GM12878 (cell line): ENCODE data around the gene C7orf33. TPM values are rescaled to one million over a fixed set of nuclear protein-coding genes. Genes with fewer than 3 reads are reported as not detected.

Experiments used
- ATAC-seq: fragments of 200-7000 bp; cut with Tn5 transposase; 3 replicates; pipeline ENCODE4 v1.9.1; 2020; ENCODE audit warnings: mild to moderate bottlenecking, moderate library complexity
- BruUV-seq: library from RNA; stranded (reverse); fragments of 400-500 nt; replicated peaks from 2 replicates; lab custom pipeline; 2021; lab: Mats Ljungman, UMichigan
- CTCF ChIA-PET: fragments of 300-600 bp; sonication (Branson Sonifier 250); formaldehyde crosslinking; extraction: SDS; loops from one replicate; lab custom pipeline; 2021; ENCODE audit warnings: inconsistent platforms; lab: Yijun Ruan, JAX
- POLR2A ChIA-PET: fragments of 350-600 bp; formaldehyde crosslinking; extraction: SDS; loops from one replicate; lab custom pipeline; 2021; ENCODE audit warnings: inconsistent platforms; lab: Charles Lee
- RAD21 ChIA-PET: fragments of 300-600 bp; sonication (Branson Sonifier 250); formaldehyde crosslinking; loops from one replicate; lab custom pipeline; 2023; ENCODE audit warnings: antibody characterized with exemption; ENCODE audit not compliant: unreplicated experiment; lab: Charles Lee
- SMC1A ChIA-PET: fragments of 300-600 bp; sonication (Branson Sonifier 250); formaldehyde crosslinking; loops from one replicate; lab custom pipeline; 2023; ENCODE audit not compliant: unreplicated experiment, uncharacterized antibody; lab: Charles Lee
- DNase-seq: peaks from one replicate; pipeline ENCODE4 v3.0.0-alpha.2; 2011; ENCODE audit warnings: low read depth, low spot score
- FAIRE-seq: peaks from 3 replicates; lab custom pipeline; 2011; peaks lifted over from hg19 to GRCh38; lab: Jason Lieb, UNC
- H2AFZ ChIP-seq: 2 replicates; pipeline ENCODE4 v1.6.0; 2011; ENCODE audit warnings: low read depth, low read length, control low read depth; ENCODE audit not compliant: control insufficient read depth
- H3K27ac ChIP-seq: 2 replicates; pipeline ENCODE4 v1.5.1; 2011; ENCODE audit warnings: control low read depth; ENCODE audit not compliant: control insufficient read depth, insufficient read depth
- H3K27me3 ChIP-seq, 2 experiments: replicated peaks in 1 of 2; 2 replicates each; pipeline versions ENCODE4 v1.6.0 to v1.6.1; 2011; ENCODE audit warnings: low read length in 1 of 2; ENCODE audit not compliant: control insufficient read depth in 2 of 2, insufficient read depth in 2 of 2
- H3K36me3 ChIP-seq, 2 experiments: 2 replicates each; pipeline ENCODE4 v1.5.1; 2011; ENCODE audit warnings: low read length in 1 of 2; ENCODE audit not compliant: control insufficient read depth in 2 of 2, insufficient read depth in 2 of 2
- H3K4me1 ChIP-seq: 2 replicates; pipeline ENCODE4 v1.6.1; 2011; ENCODE audit warnings: mild to moderate bottlenecking, low read length, moderate library complexity, mixed read lengths; ENCODE audit not compliant: control insufficient read depth, insufficient read depth
- H3K4me2 ChIP-seq: 2 replicates; pipeline ENCODE4 v1.6.0; 2011; ENCODE audit warnings: control low read depth; ENCODE audit not compliant: control insufficient read depth, insufficient read depth
- H3K4me3 ChIP-seq: fragments of 200-600 bp; sonication (generic); 2 replicates; pipeline ENCODE4 v1.5.1; 2016
- H3K79me2 ChIP-seq: 2 replicates; pipeline ENCODE4 v1.6.0; 2011; ENCODE audit warnings: low read length; ENCODE audit not compliant: control insufficient read depth, insufficient read depth
- H3K9ac ChIP-seq: 2 replicates; pipeline ENCODE4 v1.8.0; 2011; ENCODE audit warnings: low read length, control low read depth, mixed read lengths; ENCODE audit not compliant: control insufficient read depth, insufficient read depth
- H3K9me3 ChIP-seq: replicated peaks from 3 replicates; pipeline ENCODE4 v1.5.1; 2011; ENCODE audit warnings: mild to moderate bottlenecking, low read length; ENCODE audit not compliant: control insufficient read depth, insufficient read depth
- H4K20me1 ChIP-seq: 2 replicates; pipeline ENCODE4 v1.6.0; 2011; ENCODE audit not compliant: control insufficient read depth, insufficient read depth
- EED ChIP-seq: sonication (generic); IDR thresholded peaks from 2 replicates; pipeline ENCODE4 v1.6.1; 2016; ENCODE audit warnings: antibody characterized with exemption, low read depth
- IKZF2 ChIP-seq, 2 experiments: fragments of 450-650 bp; IDR thresholded peaks; 2 replicates each; pipeline ENCODE4 v1.6.1; 2017; ENCODE audit warnings: mild to moderate bottlenecking in 2 of 2, moderate library complexity in 2 of 2
- JUNB ChIP-seq: IDR thresholded peaks from 2 replicates; pipeline ENCODE4 v1.6.1; 2016; ENCODE audit warnings: antibody characterized with exemption, mild to moderate bottlenecking
- MTA2 ChIP-seq: fragments of 450-650 bp; IDR thresholded peaks from 2 replicates; pipeline ENCODE4 v1.6.1; 2016; ENCODE audit warnings: low read depth, mild to moderate bottlenecking, moderate library complexity
- SMC3 ChIP-seq: IDR thresholded peaks from 2 replicates; pipeline ENCODE4 v1.6.1; 2011; ENCODE audit warnings: low read length, improper control_type of control experiment, borderline replicate concordance
- SUPT20H ChIP-seq: IDR thresholded peaks from 2 replicates; pipeline ENCODE4 v1.6.1; 2011; ENCODE audit warnings: low read depth, mild to moderate bottlenecking, low read length, moderate library complexity, borderline replicate concordance; ENCODE audit not compliant: control insufficient read depth
- WRNIP1 ChIP-seq: IDR thresholded peaks from 2 replicates; pipeline ENCODE4 v1.6.1; 2011; ENCODE audit warnings: low read depth, low read length, improper control_type of control experiment, borderline replicate concordance
- ZNF24 ChIP-seq: fragments of 450-650 bp; IDR thresholded peaks from 2 replicates; pipeline ENCODE4 v1.6.1; 2017; ENCODE audit warnings: antibody characterized with exemption, mild to moderate bottlenecking
- WGBS: methylation state at CpG from one replicate; pipeline ENCODE4 v1.1.6; 2016; ENCODE audit warnings: low lambda C conversion rate; ENCODE audit not compliant: insufficient replicate concordance, insufficient coverage; ENCODE audit errors: missing lambda C conversion rate; 5-methylcytosine and 5-hydroxymethylcytosine counted together
- in situ Hi-C: fragments of 300-500 bp; cut with MboI; formaldehyde crosslinking; loops from 9 replicates; pipeline ENCODE4 v1.14.3; 2018; ENCODE audit warnings: mixed read lengths
- intact Hi-C: fragments of 100-400 bp; cut with micrococcal nuclease; formaldehyde crosslinking; loops from one replicate; pipeline ENCODE4 v1.14.2; 2022; ENCODE audit not compliant: unreplicated experiment
- polyA plus RNA-seq, 11 experiments: library from polyadenylated mRNA; depleted of rRNA in 4 of 11; unstranded in 6 of 11; stranded (reverse) in 5 of 11; fragments of >200 nt; fragmentation: Nextera tagmentation in 4 of 11; fragmentation: Illumina TruSeq in 1 of 11; extraction: Ambion mirVana in 4 of 11; extraction: Trizol in 1 of 11; gene quantifications; 1 replicate in 1 of 11; 2 replicates in 10 of 11; pipeline versions ENCODE4 v1.2.1 to v1.2.3, GENCODE V29; 2011 to 2016; ENCODE audit warnings: inconsistent platforms in 2 of 11, missing spikeins in 2 of 11, low read depth in 1 of 11
- total RNA-seq, 4 experiments: library from RNA; depleted of rRNA in 3 of 4; stranded (reverse); fragments of >200 nt in 3 of 4; fragmentation: Illumina TruSeq in 1 of 4; extraction: Trizol in 1 of 4; gene quantifications; 2 replicates each; pipeline versions ENCODE4 v1.2.1 to v1.2.3, GENCODE V29; 2013 to 2021
- TF ChIP-seq, protein P1 (sequence below): fragments of 150-350 bp; IDR thresholded peaks from 2 replicates; pipeline ENCODE4 v1.6.1; 2016; ENCODE audit warnings: low read depth, low read length
- TF ChIP-seq, protein P2 (sequence below), 3 experiments: IDR thresholded peaks in 2 of 3; conservative IDR thresholded peaks in 1 of 3; 2 replicates each; pipeline ENCODE4 v1.5.1; 2011; ENCODE audit warnings: low read depth in 3 of 3, low read length in 3 of 3, mild to moderate bottlenecking in 3 of 3, control low read depth in 2 of 3, moderate library complexity in 2 of 3, inconsistent platforms in 1 of 3, mixed read lengths in 1 of 3; ENCODE audit not compliant: control insufficient read depth in 2 of 3, insufficient read depth in 1 of 3; ENCODE audit errors: extremely low read depth in 1 of 3
- TF ChIP-seq, protein P3 (sequence below): IDR thresholded peaks from 2 replicates; pipeline ENCODE4 v1.6.1; 2012; ENCODE audit warnings: low read depth, low read length, improper control_type of control experiment
- TF ChIP-seq, protein P4 (sequence below): IDR thresholded peaks from 2 replicates; pipeline ENCODE4 v1.6.1; 2011; ENCODE audit warnings: low read depth, mild to moderate bottlenecking, low read length, moderate library complexity, borderline replicate concordance; ENCODE audit errors: extremely low read depth

C7orf33 gene
- total and polyA plus RNA-seq, 10 of the 15 experiments (the other 5 are each of a cell fraction or from before 2014, with no cell fraction given) = not detected

DNA sequence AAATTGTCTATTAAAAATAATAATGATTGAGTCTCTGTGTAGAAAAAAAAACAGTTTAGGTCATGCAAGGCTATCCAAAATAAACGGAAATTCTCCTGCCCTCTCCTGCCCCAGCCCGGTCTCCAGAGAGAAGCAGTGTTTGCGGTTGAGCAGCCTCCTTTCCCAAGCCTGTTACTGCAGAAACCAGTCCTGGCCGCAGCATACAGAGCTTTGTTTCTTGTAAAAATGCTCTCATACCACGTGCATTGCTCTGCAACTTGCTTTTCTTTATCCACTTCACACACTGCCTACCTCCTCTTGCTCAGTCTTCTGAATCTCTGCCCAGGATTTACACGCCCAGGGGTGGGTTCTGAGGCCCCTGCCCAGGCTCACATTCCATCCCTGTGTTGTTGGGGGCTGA lies 73.8 kb downstream of the C7orf33 start (continued):
- TF ChIP-seq, protein P1, sequence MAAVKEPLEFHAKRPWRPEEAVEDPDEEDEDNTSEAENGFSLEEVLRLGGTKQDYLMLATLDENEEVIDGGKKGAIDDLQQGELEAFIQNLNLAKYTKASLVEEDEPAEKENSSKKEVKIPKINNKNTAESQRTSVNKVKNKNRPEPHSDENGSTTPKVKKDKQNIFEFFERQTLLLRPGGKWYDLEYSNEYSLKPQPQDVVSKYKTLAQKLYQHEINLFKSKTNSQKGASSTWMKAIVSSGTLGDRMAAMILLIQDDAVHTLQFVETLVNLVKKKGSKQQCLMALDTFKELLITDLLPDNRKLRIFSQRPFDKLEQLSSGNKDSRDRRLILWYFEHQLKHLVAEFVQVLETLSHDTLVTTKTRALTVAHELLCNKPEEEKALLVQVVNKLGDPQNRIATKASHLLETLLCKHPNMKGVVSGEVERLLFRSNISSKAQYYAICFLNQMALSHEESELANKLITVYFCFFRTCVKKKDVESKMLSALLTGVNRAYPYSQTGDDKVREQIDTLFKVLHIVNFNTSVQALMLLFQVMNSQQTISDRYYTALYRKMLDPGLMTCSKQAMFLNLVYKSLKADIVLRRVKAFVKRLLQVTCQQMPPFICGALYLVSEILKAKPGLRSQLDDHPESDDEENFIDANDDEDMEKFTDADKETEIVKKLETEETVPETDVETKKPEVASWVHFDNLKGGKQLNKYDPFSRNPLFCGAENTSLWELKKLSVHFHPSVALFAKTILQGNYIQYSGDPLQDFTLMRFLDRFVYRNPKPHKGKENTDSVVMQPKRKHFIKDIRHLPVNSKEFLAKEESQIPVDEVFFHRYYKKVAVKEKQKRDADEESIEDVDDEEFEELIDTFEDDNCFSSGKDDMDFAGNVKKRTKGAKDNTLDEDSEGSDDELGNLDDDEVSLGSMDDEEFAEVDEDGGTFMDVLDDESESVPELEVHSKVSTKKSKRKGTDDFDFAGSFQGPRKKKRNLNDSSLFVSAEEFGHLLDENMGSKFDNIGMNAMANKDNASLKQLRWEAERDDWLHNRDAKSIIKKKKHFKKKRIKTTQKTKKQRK = no peak
- TF ChIP-seq, protein P2, sequence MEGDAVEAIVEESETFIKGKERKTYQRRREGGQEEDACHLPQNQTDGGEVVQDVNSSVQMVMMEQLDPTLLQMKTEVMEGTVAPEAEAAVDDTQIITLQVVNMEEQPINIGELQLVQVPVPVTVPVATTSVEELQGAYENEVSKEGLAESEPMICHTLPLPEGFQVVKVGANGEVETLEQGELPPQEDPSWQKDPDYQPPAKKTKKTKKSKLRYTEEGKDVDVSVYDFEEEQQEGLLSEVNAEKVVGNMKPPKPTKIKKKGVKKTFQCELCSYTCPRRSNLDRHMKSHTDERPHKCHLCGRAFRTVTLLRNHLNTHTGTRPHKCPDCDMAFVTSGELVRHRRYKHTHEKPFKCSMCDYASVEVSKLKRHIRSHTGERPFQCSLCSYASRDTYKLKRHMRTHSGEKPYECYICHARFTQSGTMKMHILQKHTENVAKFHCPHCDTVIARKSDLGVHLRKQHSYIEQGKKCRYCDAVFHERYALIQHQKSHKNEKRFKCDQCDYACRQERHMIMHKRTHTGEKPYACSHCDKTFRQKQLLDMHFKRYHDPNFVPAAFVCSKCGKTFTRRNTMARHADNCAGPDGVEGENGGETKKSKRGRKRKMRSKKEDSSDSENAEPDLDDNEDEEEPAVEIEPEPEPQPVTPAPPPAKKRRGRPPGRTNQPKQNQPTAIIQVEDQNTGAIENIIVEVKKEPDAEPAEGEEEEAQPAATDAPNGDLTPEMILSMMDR (IDR thresholded peaks at IDR 0.05 in 2 of 3, conservative IDR thresholded peaks at IDR 0.05 in 1 of 3; ENCODE audit: control insufficient read depth in 2 of 3, extremely low read depth in 1 of 3, insufficient read depth in 1 of 3, low read depth in 3 of 3, low read length in 3 of 3) = no peak
- TF ChIP-seq EED = no peak
- TF ChIP-seq, protein P3, sequence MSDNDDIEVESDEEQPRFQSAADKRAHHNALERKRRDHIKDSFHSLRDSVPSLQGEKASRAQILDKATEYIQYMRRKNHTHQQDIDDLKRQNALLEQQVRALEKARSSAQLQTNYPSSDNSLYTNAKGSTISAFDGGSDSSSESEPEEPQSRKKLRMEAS = no peak
- TF ChIP-seq, all 136 proteins: peak for 0

DNA sequence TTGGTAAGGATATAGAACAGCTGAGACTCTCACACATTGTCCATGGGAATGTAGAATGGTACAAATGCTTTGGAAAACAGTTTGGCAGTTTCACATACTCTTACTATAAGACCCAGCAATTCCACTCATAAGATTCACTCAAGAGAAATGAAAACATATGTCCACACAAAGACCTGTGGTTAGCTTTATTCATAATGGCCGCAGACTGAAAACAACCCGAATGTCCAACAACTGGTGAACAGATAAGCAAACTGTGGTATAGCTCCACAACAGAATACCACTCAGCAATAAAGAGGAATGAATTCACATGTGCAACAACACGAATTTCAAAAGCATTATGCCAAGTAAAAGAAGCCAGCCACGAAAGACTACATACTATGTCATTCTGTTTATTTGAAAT lies 74.7 kb downstream of the C7orf33 start:
- SMC1A ChIA-PET = no interaction called here
- intact Hi-C loops = no loop called here
- no TSS peak for BruUV-seq
- in situ Hi-C loops = no loop called here
- Histone ChIP-seq H3K4me1 (no peaks in the 10 kb centered on the region), H3K4me3 (no peak overlapping the region), H3K9ac (no peak overlapping the region), H3K36me3 (no peaks in the 10 kb centered on the region), H3K9me3 (no peaks in the 10 kb centered on the region), H3K27me3 (no peaks in the 10 kb centered on the region), H2AFZ (no peak overlapping the region), H3K27ac (no peak overlapping the region), H3K4me2 (no peak overlapping the region), H4K20me1 (no peaks in the 10 kb centered on the region), H3K79me2 (no peaks in the 10 kb centered on the region)
- DNase-seq = no peak
- RAD21 ChIA-PET = no interaction called here
- CTCF ChIA-PET = no interaction called here
- WGBS = 26% methylated on average over 4 of the region's 4 CpGs
- no peak for ATAC-seq
- POLR2A ChIA-PET = no interaction called here
- no peak for FAIRE-seq
- TF ChIP-seq ZNF24 (no peak), WRNIP1 (no peak), SMC3 (no peak), JUNB (no peak), IKZF2 (IDR thresholded peaks at IDR 0.05) (no peak), MTA2 (no peak), SUPT20H (no peak)
- TF ChIP-seq, protein P4, sequence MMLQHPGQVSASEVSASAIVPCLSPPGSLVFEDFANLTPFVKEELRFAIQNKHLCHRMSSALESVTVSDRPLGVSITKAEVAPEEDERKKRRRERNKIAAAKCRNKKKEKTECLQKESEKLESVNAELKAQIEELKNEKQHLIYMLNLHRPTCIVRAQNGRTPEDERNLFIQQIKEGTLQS = no peak
